Measurements from ENCODE around the gene CFAP70. TPM values are rescaled to one million over a fixed set of nuclear protein-coding genes. Genes with fewer than 3 reads are reported as not detected.

The CFAP70 gene
- total RNA-seq, 1 experiment from 2014 or later = 0.06 TPM

DNA sequence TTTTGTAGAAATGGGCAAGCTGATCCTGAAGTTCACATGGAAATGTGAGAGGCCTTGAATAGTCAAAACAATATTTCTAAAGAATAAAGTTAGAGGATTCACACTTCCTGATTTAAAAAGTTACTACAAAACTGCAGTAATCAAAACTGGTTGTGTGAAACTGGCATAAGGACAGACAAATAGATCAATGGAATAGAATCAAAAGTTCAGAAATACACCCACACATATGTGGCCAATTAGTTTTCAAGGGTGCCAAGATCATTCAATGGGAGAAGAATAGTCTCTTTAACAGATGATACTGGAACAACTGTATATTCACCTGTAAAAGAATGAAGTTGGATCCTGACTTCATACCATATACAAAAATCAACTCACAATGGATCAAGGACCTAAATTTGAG is 139.3 kb downstream of the CFAP70 start:
- CTCF ChIA-PET = interaction anchor here (0.6 kb wide), 1 partner anchor 332 kb away, joined by 4 read pairs; no protein-coding TSS in a partner anchor
- POLR2A ChIA-PET (ENCODE audit: low non-redundant PET) = no interaction called here

DNA sequence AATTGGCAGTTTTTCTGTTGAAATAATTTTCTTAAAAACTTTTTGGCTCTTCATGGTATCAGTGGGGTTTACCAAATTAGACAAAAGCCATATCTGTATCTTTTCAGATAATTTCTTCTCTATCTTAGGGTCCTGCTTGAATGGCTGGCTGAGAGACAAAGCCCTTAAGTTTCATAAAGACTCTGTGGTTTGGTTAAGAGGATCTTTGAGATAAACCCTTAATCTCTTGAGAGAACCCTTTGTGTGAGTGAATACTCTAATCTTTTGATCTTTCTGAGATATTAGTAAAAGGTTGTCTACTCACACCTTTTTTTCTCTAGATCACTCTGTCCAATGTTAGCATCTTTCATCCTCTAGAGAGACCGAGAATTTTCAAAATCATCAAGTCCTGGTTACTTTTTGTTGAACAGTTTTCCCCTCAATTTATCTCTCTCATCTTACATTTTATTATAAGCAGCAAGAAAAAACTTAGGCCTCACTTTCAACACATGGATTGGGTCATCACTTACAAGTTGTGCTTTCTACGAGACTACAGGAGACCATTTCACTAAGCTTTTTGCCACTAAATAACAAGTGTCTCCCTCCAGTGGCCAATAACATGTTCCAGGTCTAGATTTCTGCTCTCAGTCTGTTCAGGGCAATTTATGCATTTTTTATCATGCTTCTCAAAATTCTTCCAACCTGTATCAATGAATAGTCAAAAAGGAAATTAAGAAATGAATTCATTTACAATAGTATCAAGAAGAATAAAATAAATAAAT is 140.1 kb downstream of the CFAP70 start:
- Histone ChIP-seq H3K9me3 (ENCODE audit: low read depth, low read length, poor library complexity, severe bottlenecking) (no peaks in the 10 kb centered on the region), H3K4me1 (ENCODE audit: insufficient read depth, low read length, poor library complexity, severe bottlenecking) (no peaks in the 10 kb centered on the region), H3K27ac (ENCODE audit: low read depth, low read length, poor library complexity, severe bottlenecking) (no peak overlapping the region), H3K36me3 (ENCODE audit: insufficient read depth, low read length, poor library complexity, severe bottlenecking) (peaks cover 9% of the 10 kb centered on the region), H3K4me3 (ENCODE audit: low read depth, low read length, poor library complexity, severe bottlenecking) (no peak overlapping the region), H3K27me3 (replicated peaks; ENCODE audit: insufficient read depth, low read depth, low read length, poor library complexity) (no peaks in the 10 kb centered on the region)
- DNase-seq (ENCODE audit: low spot score) = peak; percentile 51
- CTCF ChIA-PET = interaction anchor here (0.6 kb wide), 1 partner anchor 333 kb away, joined by 4 read pairs; no protein-coding TSS in a partner anchor
- POLR2A ChIA-PET (ENCODE audit: low non-redundant PET) = interaction anchor here (0.5 kb wide), 1 partner anchor 123 kb away, joined by 7 read pairs; no protein-coding TSS in a partner anchor
- BruUV-seq (replicated peaks) = no TSS peak
- TF ChIP-seq, protein P1, sequence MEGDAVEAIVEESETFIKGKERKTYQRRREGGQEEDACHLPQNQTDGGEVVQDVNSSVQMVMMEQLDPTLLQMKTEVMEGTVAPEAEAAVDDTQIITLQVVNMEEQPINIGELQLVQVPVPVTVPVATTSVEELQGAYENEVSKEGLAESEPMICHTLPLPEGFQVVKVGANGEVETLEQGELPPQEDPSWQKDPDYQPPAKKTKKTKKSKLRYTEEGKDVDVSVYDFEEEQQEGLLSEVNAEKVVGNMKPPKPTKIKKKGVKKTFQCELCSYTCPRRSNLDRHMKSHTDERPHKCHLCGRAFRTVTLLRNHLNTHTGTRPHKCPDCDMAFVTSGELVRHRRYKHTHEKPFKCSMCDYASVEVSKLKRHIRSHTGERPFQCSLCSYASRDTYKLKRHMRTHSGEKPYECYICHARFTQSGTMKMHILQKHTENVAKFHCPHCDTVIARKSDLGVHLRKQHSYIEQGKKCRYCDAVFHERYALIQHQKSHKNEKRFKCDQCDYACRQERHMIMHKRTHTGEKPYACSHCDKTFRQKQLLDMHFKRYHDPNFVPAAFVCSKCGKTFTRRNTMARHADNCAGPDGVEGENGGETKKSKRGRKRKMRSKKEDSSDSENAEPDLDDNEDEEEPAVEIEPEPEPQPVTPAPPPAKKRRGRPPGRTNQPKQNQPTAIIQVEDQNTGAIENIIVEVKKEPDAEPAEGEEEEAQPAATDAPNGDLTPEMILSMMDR (conservative IDR thresholded peaks at IDR 0.05; ENCODE audit: low read depth, low read length) = peak; percentile 73
- no peak for TF ChIP-seq EZH2 (IDR thresholded peaks at IDR 0.05; ENCODE audit: borderline replicate concordance, low read depth, low read length, poor library complexity, severe bottlenecking)
- intact Hi-C loops (cut with micrococcal nuclease; ENCODE audit: unreplicated experiment) = no loop called here

More for the DNA sequence above, 139.3 kb downstream of the CFAP70 start:
- Histone ChIP-seq H3K27me3 (replicated peaks; ENCODE audit: insufficient read depth, low read depth, low read length, poor library complexity) (no peaks in the 10 kb centered on the region), H3K4me1 (ENCODE audit: insufficient read depth, low read length, poor library complexity, severe bottlenecking) (no peaks in the 10 kb centered on the region), H3K27ac (ENCODE audit: low read depth, low read length, poor library complexity, severe bottlenecking) (no peak overlapping the region), H3K9me3 (ENCODE audit: low read depth, low read length, poor library complexity, severe bottlenecking) (no peaks in the 10 kb centered on the region), H3K4me3 (ENCODE audit: low read depth, low read length, poor library complexity, severe bottlenecking) (no peak overlapping the region), H3K36me3 (ENCODE audit: insufficient read depth, low read length, poor library complexity, severe bottlenecking) (peaks cover 9% of the 10 kb centered on the region)
- intact Hi-C loops (cut with micrococcal nuclease; ENCODE audit: unreplicated experiment) = no loop called here
- TF ChIP-seq, protein P1 (conservative IDR thresholded peaks at IDR 0.05; ENCODE audit: low read depth, low read length) = no peak
- no peak for TF ChIP-seq EZH2 (IDR thresholded peaks at IDR 0.05; ENCODE audit: borderline replicate concordance, low read depth, low read length, poor library complexity, severe bottlenecking)
- no TSS peak for BruUV-seq (replicated peaks)
- no peak for DNase-seq (ENCODE audit: low spot score)

DNA sequence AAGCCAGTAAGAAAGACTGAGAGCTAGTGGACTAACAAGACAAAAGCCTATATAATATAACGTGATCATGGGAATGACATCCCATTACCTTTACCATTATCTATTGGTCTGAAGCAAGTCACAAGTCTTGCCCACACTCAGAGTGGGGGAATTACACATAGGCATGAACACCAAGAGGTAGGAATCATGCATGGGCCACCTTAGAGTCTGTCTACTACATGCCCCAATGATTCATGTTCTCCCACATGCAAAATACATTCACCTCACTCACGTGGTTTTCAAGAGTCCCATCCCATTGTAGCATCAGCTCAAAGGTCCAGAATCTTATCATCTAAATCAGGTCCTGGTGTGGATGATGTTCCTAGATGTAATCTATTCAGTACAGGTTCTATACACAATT is 141.0 kb downstream of the CFAP70 start:
- TF ChIP-seq, protein P1 (conservative IDR thresholded peaks at IDR 0.05; ENCODE audit: low read depth, low read length) = no peak
- TF ChIP-seq EZH2 (IDR thresholded peaks at IDR 0.05; ENCODE audit: borderline replicate concordance, low read depth, low read length, poor library complexity, severe bottlenecking) = no peak
- Histone ChIP-seq H3K36me3 (ENCODE audit: insufficient read depth, low read length, poor library complexity, severe bottlenecking) (peaks cover 9% of the 10 kb centered on the region), H3K27me3 (replicated peaks; ENCODE audit: insufficient read depth, low read depth, low read length, poor library complexity) (no peaks in the 10 kb centered on the region), H3K27ac (ENCODE audit: low read depth, low read length, poor library complexity, severe bottlenecking) (no peak overlapping the region), H3K4me1 (ENCODE audit: insufficient read depth, low read length, poor library complexity, severe bottlenecking) (no peaks in the 10 kb centered on the region), H3K4me3 (ENCODE audit: low read depth, low read length, poor library complexity, severe bottlenecking) (no peak overlapping the region), H3K9me3 (ENCODE audit: low read depth, low read length, poor library complexity, severe bottlenecking) (no peaks in the 10 kb centered on the region)
- ChIA-PET CTCF (no interaction called here), POLR2A (ENCODE audit: low non-redundant PET) (no interaction called here)
- no TSS peak for BruUV-seq (replicated peaks)
- DNase-seq (ENCODE audit: low spot score) = no peak
- intact Hi-C loops (cut with micrococcal nuclease; ENCODE audit: unreplicated experiment) = no loop called here
